ENCODE measurements around the gene HMGXB3.

HMGXB3 gene

DNA sequence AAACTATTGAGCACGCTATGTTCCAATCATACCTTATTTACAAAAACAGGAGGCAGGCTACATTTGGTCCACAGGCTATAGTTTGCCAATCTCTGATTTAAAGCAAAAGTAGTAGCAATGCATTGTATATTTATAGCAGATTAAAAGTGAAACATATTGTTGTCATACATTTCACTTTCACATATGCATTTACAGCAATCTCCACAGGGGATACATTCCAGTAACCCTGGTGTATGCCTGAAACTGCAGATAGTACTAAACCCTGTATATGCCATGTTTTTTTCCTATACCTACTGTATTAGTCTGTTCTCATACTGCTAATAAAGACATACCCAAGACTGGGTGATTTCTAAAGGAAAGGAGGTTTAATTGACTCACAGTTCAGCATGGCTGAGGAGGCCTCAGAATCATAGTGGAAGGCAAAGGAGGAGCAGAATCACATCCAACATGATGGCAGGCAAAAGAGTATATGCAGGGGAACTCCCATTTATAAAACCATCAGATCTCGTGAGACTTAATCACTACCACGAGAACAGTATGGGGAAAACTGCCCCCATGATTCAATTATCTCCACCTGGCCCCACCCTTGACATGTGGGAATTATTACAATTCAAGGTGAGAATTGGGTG is 91.7 kb downstream of the HMGXB3 start:
- DNase-seq, result no peak

DNA sequence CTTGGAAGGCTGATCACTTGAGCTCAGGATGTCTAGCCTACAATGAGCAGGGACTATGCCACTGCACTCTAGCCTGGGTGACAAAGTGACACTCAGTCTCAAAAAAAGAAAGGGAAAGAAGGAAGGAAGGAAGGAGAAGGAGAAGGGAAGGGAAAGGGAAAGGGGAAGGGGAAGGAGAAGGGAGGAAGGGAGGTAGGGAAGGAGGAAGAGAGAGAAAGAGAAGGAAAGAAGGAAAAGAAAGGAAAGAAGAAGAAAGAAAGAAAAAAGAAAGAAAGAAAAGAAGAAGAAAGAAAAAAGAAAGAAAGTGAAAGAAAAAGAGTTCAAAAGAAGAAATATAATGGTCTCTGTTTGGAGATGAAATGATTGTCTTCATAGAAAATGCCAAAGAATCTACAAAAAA is 96.6 kb downstream of the HMGXB3 start:
- no peak for DNase-seq

DNA sequence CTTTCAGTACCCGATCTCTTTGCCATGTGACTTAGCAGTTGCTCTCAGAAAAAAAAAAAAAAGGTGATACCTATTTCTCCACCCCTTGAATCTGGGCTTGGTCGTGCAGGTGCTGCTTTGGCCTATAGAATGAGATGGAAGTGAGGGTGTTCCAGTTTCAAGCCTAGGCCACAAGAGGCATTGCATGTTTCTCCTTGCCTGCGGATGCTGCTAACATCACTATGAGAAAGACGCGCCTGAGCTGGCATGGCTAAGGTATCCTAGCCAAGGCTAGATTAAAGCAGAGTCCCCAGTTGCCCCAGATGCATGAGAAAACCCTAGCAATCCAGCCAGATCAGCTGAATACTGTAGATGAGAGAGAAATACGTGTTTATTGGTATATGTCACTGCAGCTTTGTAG is 100.5 kb downstream of the HMGXB3 start:
- DNase-seq, result no peak
